Stimulated activated CD4-positive, alpha-beta T cell treated with anti-CD3 and anti-CD28 coated beads, Interleukin-2, amount 100 ng/mL, for 4 hours (primary cell): ENCODE measurements around the gene MYRFL.
"Not testable (repeated sequence)": the region's sequence is repeated elsewhere in the genome, so short reads cannot be mapped to it uniquely, and the experiment has no call there.

Source experiments
- DNase-seq: peaks from one replicate; pipeline ENCODE4 v3.0.0-alpha.2; 2020; ENCODE audit warnings: low read depth

Gene MYRFL

GRCh38 chr12:69824966-69825560, at the start of gene MYRFL:
MYRFL (plus strand) TSS chr12:69825227; CDS start chr12:69825518, 291 bp downstream.
- no peak for DNase-seq

DNA sequence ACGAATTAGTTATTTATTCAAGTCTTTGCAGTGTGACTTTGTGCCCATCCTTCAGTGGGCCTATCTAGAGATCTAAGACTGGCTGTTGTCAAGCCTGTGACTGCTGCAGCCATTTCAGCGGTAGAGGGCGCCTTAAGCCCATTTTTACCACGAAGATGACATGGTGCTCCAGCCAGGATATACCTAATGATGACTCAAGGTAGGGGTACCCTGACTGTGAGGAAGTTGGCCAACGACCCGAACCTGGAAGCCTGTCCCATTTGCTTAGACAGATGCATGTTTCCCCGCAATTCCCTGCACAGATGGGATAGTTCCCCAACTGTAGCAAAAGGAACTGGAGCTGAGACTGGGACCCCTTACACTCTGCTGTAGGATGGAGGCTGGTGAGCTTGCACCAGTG, 45.1 kb upstream of the MYRFL start:
- DNase-seq, result no peak

GRCh38 chr12:69783365-69783764, 41.7 kb upstream of the MYRFL start:
- DNase-seq, result no peak

- DNase-seq, result no peak
Measured at GRCh38 chr12:69789351-69789750, 35.7 kb upstream of the MYRFL start.

GRCh38 chr12:69792533-69792932, 32.5 kb upstream of the MYRFL start:
- no peak for DNase-seq

- DNase-seq, result not testable (repeated sequence)
Measured at GRCh38 chr12:69807101-69807897, 17.7 kb upstream of the MYRFL start.

DNA sequence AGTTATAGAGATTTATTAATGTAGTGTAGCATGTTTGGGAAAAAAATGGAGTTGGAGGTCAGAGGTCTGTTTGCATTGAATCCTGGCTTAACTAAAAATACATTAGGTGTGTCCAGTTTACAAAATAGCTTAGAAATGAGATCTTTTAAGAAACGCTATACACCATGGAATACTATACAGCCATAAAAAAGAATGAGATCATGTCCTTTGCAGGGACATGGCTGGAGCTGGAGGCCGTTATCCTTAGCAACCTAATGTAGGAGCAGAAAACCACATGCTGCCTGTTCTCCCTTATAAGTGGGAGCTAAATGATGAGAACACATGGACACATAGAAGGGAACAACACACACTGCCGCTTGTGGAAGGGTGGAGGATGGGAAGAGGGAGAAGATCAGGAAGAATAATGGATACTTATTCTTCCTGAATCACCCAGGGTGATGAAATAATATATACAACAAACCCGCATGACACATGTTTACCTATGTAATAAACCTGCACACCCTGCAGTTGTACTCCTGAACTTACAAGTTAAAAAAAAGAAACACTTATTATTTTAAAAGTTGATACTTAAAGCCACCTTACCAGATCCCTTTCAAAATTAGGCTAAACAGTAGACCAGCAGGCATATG, 14.0 kb upstream of the MYRFL start:
- no peak for DNase-seq

GRCh38 chr12:69816082-69816481, 8.9 kb upstream of the MYRFL start:
- no peak for DNase-seq

GRCh38 chr12:69821032-69821455, 4.0 kb upstream of the MYRFL start:
- no peak for DNase-seq

GRCh38 chr12:69821456-69822159, 3.4 kb upstream of the MYRFL start:
- no peak for DNase-seq

GRCh38 chr12:69822201-69822860, 2.7 kb upstream of the MYRFL start:
- no peak for DNase-seq

- no peak for DNase-seq
Measured at GRCh38 chr12:69824028-69824427, 999 bp upstream of the MYRFL start.

DNA sequence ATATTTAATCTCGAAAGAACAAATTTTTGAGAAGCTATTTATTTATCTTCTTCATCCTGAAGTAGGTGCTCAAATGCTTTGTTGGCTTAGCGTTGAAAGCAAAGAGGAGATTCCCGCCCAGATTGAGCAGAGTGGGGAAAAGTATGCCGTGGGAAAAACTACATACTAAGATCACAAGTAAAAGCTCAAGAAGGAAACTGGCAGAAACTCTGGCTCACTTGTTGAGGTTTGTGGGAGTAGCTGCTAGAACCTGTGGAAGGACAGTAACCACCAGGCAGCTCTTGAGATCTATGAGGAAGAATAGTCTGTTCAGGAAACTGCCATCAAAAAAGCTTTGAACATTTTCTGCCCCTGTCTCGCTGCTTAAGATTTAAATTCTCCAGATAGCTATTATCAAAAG, 3.9 kb downstream of the MYRFL start:
- no peak for DNase-seq

DNA sequence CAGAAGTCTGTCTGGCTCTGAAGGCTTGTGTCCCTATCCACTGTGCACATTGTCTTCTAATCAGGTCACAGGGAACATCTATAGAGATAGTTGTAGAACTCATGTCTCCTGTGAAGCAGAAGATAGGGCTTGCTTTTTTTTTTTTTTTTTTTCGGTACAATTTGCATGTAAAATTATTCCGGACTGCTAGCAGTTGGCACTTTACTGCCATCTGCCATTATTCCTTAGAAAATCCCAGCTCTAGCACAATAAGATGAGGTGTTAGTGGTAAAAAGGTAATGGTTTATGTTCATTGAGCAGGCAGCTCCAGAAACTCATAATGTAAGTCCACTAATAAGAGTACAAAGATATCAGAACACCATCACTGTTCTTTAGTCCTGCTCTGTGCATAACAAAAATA, 8.7 kb downstream of the MYRFL start:
- no peak for DNase-seq

DNA sequence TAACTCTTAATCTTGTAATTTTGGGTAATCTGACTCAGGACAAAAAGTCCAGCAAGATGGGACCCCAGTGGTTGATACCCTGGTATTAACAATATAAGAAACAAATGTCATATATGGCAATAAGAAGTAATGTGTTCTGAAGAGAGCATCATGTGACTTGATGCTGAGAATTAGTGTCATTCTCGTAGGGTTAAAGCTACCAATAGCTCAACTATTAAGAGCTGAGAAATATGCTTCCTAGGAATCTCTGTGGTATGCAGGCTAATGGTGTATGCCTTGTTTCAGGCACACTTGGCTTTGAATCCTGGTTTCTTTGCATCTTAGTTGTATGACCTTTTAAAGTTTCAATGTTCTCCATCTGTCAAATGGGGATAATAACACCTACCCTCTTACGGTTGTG, 9.1 kb downstream of the MYRFL start:
- DNase-seq, result no peak

DNA sequence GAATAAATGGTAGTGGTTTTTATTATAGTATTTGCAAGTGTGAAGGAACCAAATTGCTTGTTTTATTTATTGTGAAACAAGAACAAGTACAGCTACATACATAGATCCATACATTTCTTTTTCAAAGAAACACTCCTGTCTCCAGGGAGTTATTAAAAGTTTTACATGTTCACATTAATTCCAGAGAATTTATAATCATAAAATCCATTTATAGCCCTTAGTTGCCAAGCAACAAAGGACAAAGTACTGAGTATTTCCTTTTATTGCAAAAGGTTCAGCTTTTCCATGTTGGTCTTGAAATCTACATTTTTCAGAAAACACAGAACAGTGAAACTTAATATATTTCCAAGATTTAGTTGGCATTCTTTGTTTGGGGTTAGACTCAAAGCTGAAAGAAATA, 9.5 kb downstream of the MYRFL start:
- no peak for DNase-seq

- DNase-seq, result no peak
Measured at GRCh38 chr12:69835081-69835480, 10.1 kb downstream of the MYRFL start.

GRCh38 chr12:69836015-69836414, 11.0 kb downstream of the MYRFL start:
- DNase-seq, result no peak

DNA sequence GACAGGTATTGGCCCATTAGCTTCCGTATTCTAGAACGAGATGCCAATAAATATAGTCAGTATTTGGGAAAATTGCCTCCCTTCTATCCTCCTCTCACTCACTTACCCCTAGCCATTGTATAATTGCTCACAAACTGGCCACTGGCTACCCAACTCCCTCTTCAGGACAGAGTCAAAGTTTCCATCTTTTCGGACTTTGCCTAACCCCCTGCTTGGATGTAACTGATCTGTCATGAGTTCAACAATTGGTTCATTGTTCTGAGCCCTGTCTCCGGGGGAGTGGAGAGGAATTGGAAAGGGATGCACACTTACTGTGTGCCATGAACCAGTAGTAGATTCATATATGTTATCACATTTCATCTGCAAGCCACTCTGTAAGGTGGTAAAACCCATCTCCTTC, 12.2 kb downstream of the MYRFL start:
- no peak for DNase-seq

DNA sequence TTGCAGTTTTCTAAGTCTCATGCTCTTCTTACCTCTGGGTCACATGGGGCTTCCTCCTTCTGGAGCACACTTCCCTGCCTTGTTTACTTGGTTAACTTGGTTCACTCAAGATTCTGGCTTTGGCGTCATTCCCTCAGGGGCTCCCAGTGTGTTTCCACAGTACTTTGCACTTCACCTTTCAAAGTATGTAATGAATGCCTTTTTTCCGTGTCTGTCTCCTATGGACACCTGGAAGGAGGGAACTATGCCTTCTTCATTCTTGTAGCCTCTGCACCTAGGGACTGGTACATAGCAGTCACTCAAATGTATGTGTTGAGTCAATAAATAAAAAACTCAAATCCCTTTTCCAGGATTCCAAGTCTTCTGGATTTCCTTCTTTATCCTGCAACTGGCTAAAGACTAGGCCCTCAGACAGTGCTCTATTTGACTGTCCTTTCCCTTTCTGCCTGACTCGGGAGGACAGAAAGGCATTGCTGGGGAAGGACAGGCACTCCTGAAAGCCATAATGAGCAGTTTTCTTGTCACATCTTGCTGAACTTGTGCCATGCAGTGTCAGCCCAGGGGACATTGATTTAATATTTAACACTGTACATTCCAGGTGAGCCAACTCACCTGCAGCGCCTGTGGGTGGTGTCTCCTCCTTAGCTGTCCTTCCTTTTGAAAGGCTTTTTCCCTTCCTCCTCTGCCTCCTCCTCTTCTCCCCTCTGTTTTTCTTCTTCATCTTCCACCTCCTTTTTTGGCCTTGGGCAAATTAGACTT, 12.8 kb downstream of the MYRFL start:
- DNase-seq, result no peak

DNA sequence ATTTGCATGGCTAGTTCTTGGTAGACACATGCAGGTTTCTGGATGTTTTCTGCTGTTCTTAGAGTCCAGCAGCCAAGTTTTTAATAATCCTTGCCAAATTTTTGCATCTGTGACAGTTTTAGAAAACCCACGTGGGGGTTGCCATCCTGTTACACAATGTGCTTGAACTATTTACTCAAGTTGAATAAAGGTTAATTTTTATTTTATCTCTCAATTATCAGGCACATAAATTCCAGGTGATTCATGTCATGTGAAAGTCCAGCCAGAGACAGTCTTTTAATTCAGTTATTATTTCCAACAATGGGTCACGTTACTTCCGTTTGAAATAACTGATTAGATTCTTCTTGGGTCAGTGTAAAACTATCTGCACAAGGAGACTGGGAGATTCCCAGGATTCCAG, 15.7 kb downstream of the MYRFL start:
- DNase-seq, result no peak
